D721Med (cell line): Measurements from ENCODE around the gene CCN6.

Source experiments
- DNase-seq: peaks from one replicate; pipeline ENCODE4 v3.0.0; 2011; ENCODE audit warnings: low spot score; ENCODE audit not compliant: insufficient read length
- FAIRE-seq: peaks from 2 replicates; lab custom pipeline; 2011; peaks lifted over from hg19 to GRCh38; lab: Jason Lieb, UNC
- CTCF ChIP-seq: IDR thresholded peaks from 2 replicates; pipeline ENCODE4 v1.5.1; 2012; ENCODE audit warnings: mild to moderate bottlenecking, control low read depth; ENCODE audit not compliant: insufficient read depth; ENCODE audit errors: missing control alignments

The CCN6 gene

DNA sequence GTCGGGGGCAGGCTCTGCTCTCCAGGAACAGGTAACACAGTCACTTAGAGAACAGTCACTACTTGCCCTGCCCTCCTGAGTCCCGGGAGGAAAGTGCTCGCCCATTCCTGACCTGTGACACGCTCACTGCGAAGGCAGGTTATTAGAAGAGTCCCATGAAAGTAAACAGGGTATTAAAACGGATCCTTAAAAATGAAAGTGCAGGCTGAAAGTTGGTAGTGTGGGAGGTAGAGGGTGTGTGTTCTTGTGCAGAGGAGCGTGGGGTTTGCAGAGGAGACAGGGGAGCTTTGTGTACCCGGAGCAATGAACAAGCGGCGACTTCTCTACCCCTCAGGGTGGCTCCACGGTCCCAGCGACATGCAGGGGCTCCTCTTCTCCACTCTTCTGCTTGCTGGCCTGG lies at the start of gene CCN6:
Gene CCN6 (plus strand): TSS at position 104 of the 400 bp plus-strand sequence. CDS start 254 bp downstream, at position 358.
- TF ChIP-seq CTCF: no peak
- DNase-seq: no peak
- FAIRE-seq: no peak

GRCh38 chr6:112004201-112005012 lies 49.5 kb upstream of the CCN6 start:
- no peak for TF ChIP-seq CTCF
- no peak for DNase-seq
- no peak for FAIRE-seq

DNA sequence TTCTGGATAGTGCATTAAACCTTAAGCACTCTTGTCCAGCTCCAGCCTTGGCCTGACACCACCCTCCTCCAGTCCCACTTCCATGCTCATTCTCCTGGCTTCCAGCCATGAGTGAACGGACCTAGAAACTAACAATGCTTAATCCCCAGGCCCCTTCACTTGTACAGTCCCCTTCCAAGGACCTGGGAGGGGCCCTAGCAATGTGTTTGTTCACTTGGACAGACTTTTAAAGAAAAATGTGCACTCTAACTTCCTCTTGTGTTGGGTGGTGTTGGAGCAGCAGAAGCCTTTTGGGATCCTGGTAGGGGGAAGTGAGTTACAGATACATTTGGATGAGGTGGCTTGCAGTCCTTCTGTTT lies 48.9 kb upstream of the CCN6 start:
- FAIRE-seq (no peak), DNase-seq (no peak)

DNA sequence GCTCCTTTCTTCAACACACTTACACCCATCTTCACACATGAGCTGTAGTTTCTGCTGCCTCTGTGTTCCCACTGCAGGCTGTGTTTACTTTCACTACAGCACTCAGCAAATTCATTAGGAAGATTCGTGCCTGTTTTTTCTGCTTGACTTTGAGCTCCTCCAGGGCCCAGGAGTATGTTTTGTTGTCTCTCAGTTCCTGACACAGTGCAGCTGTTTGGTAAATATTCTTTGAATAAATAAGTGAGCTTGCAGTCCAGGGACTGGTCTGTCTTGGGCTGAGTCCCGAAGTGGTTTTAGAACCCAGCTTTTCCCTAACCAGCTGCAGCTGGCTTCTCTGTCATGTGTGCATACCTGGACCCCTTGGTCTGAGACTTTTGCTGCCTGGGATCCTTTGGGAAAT lies 46.6 kb upstream of the CCN6 start:
- DNase-seq: no peak
- no peak for TF ChIP-seq CTCF
- FAIRE-seq: no peak

More for the DNA sequence above, 48.9 kb upstream of the CCN6 start:
- TF ChIP-seq CTCF: no peak

GRCh38 chr6:112007805-112008204 lies 46.1 kb upstream of the CCN6 start:
- TF ChIP-seq CTCF: no peak
- FAIRE-seq (no peak), DNase-seq (no peak)

- no peak for TF ChIP-seq CTCF
- DNase-seq (no peak), FAIRE-seq (no peak)
These were observed 45.4 kb upstream of the CCN6 start for GRCh38 chr6:112008482-112008881.

DNA sequence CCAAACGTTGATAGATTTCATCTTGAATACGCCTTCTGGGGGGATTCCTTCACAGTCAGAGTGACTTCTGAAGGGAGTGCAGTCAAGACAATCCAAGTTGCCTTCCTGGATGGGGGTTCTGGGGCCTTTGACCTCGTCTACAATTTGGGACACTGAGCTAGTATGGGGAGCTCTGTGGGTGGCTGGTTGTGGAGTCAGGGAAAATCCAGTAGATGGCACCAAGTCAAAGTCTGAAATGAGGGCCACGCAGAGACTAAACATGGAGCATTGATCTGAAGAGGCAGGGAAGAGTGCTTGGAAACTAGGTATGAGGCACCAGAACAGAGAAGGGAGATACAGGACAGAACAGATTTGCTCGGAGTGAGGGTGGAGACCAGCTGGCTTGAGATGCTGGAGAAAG lies 43.6 kb upstream of the CCN6 start:
- DNase-seq (no peak), FAIRE-seq (no peak)
- TF ChIP-seq CTCF: no peak
